SK-N-SH (cell line): Measurements from ENCODE around the gene MRNIP. TPM values are rescaled to one million over a fixed set of nuclear protein-coding genes. Genes with fewer than 3 reads are reported as not detected.

Source experiments
- CTCF ChIA-PET: fragments of 300-600, 350-600 bp; formaldehyde crosslinking; extraction: SDS; loops from one replicate; lab custom pipeline; 2021; lab: Yijun Ruan, JAX
- POLR2A ChIA-PET: fragments of 350-600 bp; sonication (Branson Sonifier 250); formaldehyde crosslinking; extraction: SDS; loops from one replicate; lab custom pipeline; 2020; ENCODE audit warnings: antibody characterized with exemption, inconsistent platforms; lab: Yijun Ruan, JAX
- DNase-seq: peaks from one replicate; pipeline ENCODE4 v3.0.0; 2012
- H2AFZ ChIP-seq: fragments of 200-600 bp; sonication (generic); 2 replicates; pipeline ENCODE4 v1.8.1; 2016; ENCODE audit warnings: antibody characterized with exemption, mild to moderate bottlenecking, low read depth
- H3F3A ChIP-seq: fragments of 200-600 bp; sonication (generic); replicated peaks from 2 replicates; pipeline ENCODE3; 2016; ENCODE audit warnings: antibody characterized with exemption, mild to moderate bottlenecking; ENCODE audit not compliant: insufficient read depth
- H3K27ac ChIP-seq, 2 experiments: fragments of 200-500 bp in 1 of 2; fragments of 200-600 bp in 1 of 2; sonication (Bioruptor generic) in 1 of 2; sonication (generic), shearing (Covaris generic) in 1 of 2; 2 replicates each; pipeline versions ENCODE4 v1.5.1 to v1.6.1; 2014 to 2016; ENCODE audit warnings: low read depth in 2 of 2, inconsistent platforms in 1 of 2, low read length in 1 of 2, mild to moderate bottlenecking in 1 of 2, mixed read lengths in 1 of 2
- H3K27me3 ChIP-seq: fragments of 200-600 bp; sonication (generic), shearing (Covaris generic); 2 replicates; pipeline ENCODE4 v1.6.1; 2016; ENCODE audit warnings: mixed run types; ENCODE audit not compliant: insufficient read depth
- H3K36me3 ChIP-seq, 2 experiments: fragments of 200-500 bp in 1 of 2; fragments of 200-600 bp in 1 of 2; sonication (Bioruptor generic) in 1 of 2; sonication (generic) in 1 of 2; replicated peaks in 1 of 2; 2 replicates each; pipeline versions ENCODE3 to v1.5.1; 2014 to 2016; ENCODE audit warnings: low read length in 1 of 2, mild to moderate bottlenecking in 1 of 2; ENCODE audit not compliant: insufficient read depth in 2 of 2, control insufficient read depth in 1 of 2
- H3K4me1 ChIP-seq, 2 experiments: fragments of 200-500 bp in 1 of 2; fragments of 200-600 bp in 1 of 2; sonication (Bioruptor generic) in 1 of 2; sonication (generic), shearing (Covaris generic) in 1 of 2; 2 replicates each; pipeline versions ENCODE4 v1.5.1 to v1.6.1; 2014 to 2016; ENCODE audit warnings: low read depth in 1 of 2, low read length in 1 of 2, mixed run types in 1 of 2; ENCODE audit not compliant: insufficient read depth in 2 of 2, control insufficient read depth in 1 of 2
- H3K4me2 ChIP-seq: fragments of 200-600 bp; sonication (generic), shearing (Covaris generic); 2 replicates; pipeline ENCODE4 v1.6.1; 2017; ENCODE audit warnings: mixed run types
- H3K4me3 ChIP-seq, 2 experiments: fragments of 200-500 bp in 1 of 2; fragments of 200-600 bp in 1 of 2; sonication (Bioruptor generic) in 1 of 2; sonication (generic), shearing (Covaris generic) in 1 of 2; 2 replicates each; pipeline versions ENCODE4 v1.5.1 to v1.8.1; 2014 to 2016; ENCODE audit warnings: low read depth in 2 of 2, inconsistent platforms in 1 of 2, low read length in 1 of 2, mild to moderate bottlenecking in 1 of 2, mixed read lengths in 1 of 2, moderate library complexity in 1 of 2
- H3K79me2 ChIP-seq: fragments of 200-600 bp; sonication (generic); 2 replicates; pipeline ENCODE4 v1.8.1; 2017; ENCODE audit warnings: mild to moderate bottlenecking; ENCODE audit not compliant: insufficient read depth
- H3K9ac ChIP-seq: fragments of 200-600 bp; sonication (generic); 2 replicates; pipeline ENCODE4 v1.6.1; 2017; ENCODE audit warnings: mixed run types
- H3K9me2 ChIP-seq: fragments of 200-600 bp; sonication (generic); 2 replicates; pipeline ENCODE4 v1.6.1; 2017; ENCODE audit warnings: mixed run types
- H3K9me3 ChIP-seq: fragments of 200-600 bp; sonication (generic); 2 replicates; pipeline ENCODE4 v1.6.1; 2017; ENCODE audit warnings: mixed run types, mild to moderate bottlenecking, moderate library complexity
- H4K20me1 ChIP-seq: fragments of 200-600 bp; sonication (generic); 2 replicates; pipeline ENCODE4 v1.6.1; 2017; ENCODE audit warnings: mild to moderate bottlenecking, mixed run types; ENCODE audit not compliant: insufficient read depth
- EP300 ChIP-seq, 2 experiments: IDR thresholded peaks; 2 replicates each; pipeline versions ENCODE4 v1.4.0 to v1.6.1; 2012; ENCODE audit warnings: borderline replicate concordance in 1 of 2, low read depth in 1 of 2, low read length in 1 of 2
- EZH2phosphoT487 ChIP-seq: fragments of 200-600 bp; sonication (generic); IDR thresholded peaks from 2 replicates; pipeline ENCODE4 v1.6.1; 2017; ENCODE audit warnings: low read depth, mixed run types, mild to moderate bottlenecking, antibody characterized with exemption, moderate library complexity, borderline replicate concordance
- GATA2 ChIP-seq: sonication (generic); formaldehyde crosslinking; IDR thresholded peaks from 2 replicates; pipeline ENCODE4 v1.5.0; 2020; ENCODE audit warnings: mild to moderate bottlenecking, missing genetic modification reagents
- MXI1 ChIP-seq: IDR thresholded peaks from 2 replicates; pipeline ENCODE4 v1.6.1; 2012; ENCODE audit warnings: mild to moderate bottlenecking, low read depth, low read length, improper control_type of control experiment
- NRF1 ChIP-seq: IDR thresholded peaks from 2 replicates; pipeline ENCODE4 v1.6.1; 2012; ENCODE audit warnings: low read depth, mild to moderate bottlenecking, low read length
- PBX3 ChIP-seq: IDR thresholded peaks from 2 replicates; pipeline ENCODE4; 2012
- RAD21 ChIP-seq: IDR thresholded peaks from 2 replicates; pipeline ENCODE4 v1.6.1; 2012; ENCODE audit warnings: mild to moderate bottlenecking, low read length
- RCOR1 ChIP-seq: fragments of 150-350 bp; IDR thresholded peaks from 2 replicates; pipeline ENCODE4 v1.6.1; 2017; ENCODE audit warnings: antibody characterized with exemption, low read length
- USF1 ChIP-seq: IDR thresholded peaks from 2 replicates; pipeline ENCODE4 v1.4.0; 2012; ENCODE audit warnings: low read depth, borderline replicate concordance
- WGBS: methylation state at CpG from one replicate; pipeline ENCODE4 v1.1.6; 2017; ENCODE audit warnings: low lambda C conversion rate; 5-methylcytosine and 5-hydroxymethylcytosine counted together
- polyA plus RNA-seq, 3 experiments: library from polyadenylated mRNA; depleted of rRNA; stranded (reverse); fragments of >200 nt; gene quantifications; 2 replicates each; pipeline ENCODE4 v1.2.3, GENCODE V29; 2012
- TF ChIP-seq, protein P1 (sequence below): fragments of 150-350 bp; IDR thresholded peaks from 2 replicates; pipeline ENCODE4 v1.6.1; 2016; ENCODE audit warnings: mild to moderate bottlenecking, low read depth, low read length
- TF ChIP-seq, protein P2 (sequence below): IDR thresholded peaks from 2 replicates; pipeline ENCODE4 v1.4.0; 2012; ENCODE audit warnings: low read depth

MRNIP gene
- polyA plus RNA-seq, 1 of the 3 experiments (the other 2 are of a cell fraction): 32.8 TPM

DNA sequence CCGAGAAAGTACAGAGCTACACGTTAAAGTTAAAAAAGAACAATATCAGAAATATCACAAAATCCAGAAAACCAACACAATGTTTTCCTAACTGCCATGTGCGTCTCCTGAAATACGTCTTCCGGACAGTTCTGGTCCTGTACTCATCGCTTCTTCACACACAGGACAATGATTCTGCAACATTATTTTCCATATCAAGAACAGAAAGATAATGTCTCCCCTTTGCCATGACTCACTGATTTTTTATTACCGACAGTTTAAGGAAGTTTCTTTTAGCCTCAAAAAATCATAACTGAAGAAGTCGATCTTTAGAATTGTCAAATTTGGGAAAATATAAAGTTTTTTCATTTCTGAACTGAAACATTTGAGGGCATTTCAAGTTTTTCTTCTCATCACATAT, 46.5 kb upstream of the MRNIP start:
- H3K4me1 ChIP-seq: peaks cover 0 to 9% of the 10 kb centered on the region in 2 experiments; a peak in 2 of 4 replicates
- ChIA-PET POLR2A (no interaction called here), CTCF (interaction anchor here (1.8 kb wide), 1 partner anchor 16 kb away, joined by 4 read pairs; no protein-coding TSS in a partner anchor)
- no peak overlapping the region for H2AFZ ChIP-seq
- H4K20me1 ChIP-seq: peaks cover 16% of the 10 kb centered on the region; the same call in 1 of the 2 replicates
- H3K4me2 ChIP-seq: no peak overlapping the region
- no peak overlapping the region for H3K27ac ChIP-seq
- H3K4me3 ChIP-seq: no peak overlapping the region
- WGBS: 96% methylated on average over 8 of the region's 8 CpGs
- no peak for DNase-seq
- no peaks in the 10 kb centered on the region for H3F3A ChIP-seq
- peaks cover 53% of the 10 kb centered on the region for H3K79me2 ChIP-seq
- no peaks in the 10 kb centered on the region for H3K27me3 ChIP-seq
- TF ChIP-seq EZH2phosphoT487 (no peak), EP300 (IDR thresholded peaks at IDR 0.05; ENCODE audit: borderline replicate concordance in 1 of 2, low read depth in 1 of 2, low read length in 1 of 2) (no peak), MXI1 (no peak), RCOR1 (no peak), GATA2 (CRISPR knock-in tag) (no peak), RAD21 (no peak), NRF1 (no peak)
- TF ChIP-seq, protein P1, sequence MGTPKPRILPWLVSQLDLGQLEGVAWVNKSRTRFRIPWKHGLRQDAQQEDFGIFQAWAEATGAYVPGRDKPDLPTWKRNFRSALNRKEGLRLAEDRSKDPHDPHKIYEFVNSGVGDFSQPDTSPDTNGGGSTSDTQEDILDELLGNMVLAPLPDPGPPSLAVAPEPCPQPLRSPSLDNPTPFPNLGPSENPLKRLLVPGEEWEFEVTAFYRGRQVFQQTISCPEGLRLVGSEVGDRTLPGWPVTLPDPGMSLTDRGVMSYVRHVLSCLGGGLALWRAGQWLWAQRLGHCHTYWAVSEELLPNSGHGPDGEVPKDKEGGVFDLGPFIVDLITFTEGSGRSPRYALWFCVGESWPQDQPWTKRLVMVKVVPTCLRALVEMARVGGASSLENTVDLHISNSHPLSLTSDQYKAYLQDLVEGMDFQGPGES: no peak
- TF ChIP-seq, protein P2, sequence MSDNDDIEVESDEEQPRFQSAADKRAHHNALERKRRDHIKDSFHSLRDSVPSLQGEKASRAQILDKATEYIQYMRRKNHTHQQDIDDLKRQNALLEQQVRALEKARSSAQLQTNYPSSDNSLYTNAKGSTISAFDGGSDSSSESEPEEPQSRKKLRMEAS: no peak
- no peak overlapping the region for H3K9ac ChIP-seq
- no peaks in the 10 kb centered on the region for H3K9me3 ChIP-seq
- H3K9me2 ChIP-seq: no peaks in the 10 kb centered on the region
- peaks cover 26 to 30% of the 10 kb centered on the region in 2 experiments for H3K36me3 ChIP-seq

GRCh38 chr5:179904463-179905160, 46.0 kb upstream of the MRNIP start:
- no peak for DNase-seq
- Histone ChIP-seq H3K9me2 (no peaks in the 10 kb centered on the region), H3K9me3 (no peaks in the 10 kb centered on the region), H3K27ac (no peak overlapping the region), H4K20me1 (peaks cover 16% of the 10 kb centered on the region; the same call in 1 of the 2 replicates), H3K36me3 (peaks cover 26 to 31% of the 10 kb centered on the region in 2 experiments), H3K4me2 (no peak overlapping the region), H2AFZ (no peak overlapping the region), H3K4me1 (peaks cover 0 to 9% of the 10 kb centered on the region in 2 experiments; a peak in 2 of 4 replicates), H3F3A (no peaks in the 10 kb centered on the region), H3K9ac (no peak overlapping the region), H3K4me3 (no peak overlapping the region), H3K79me2 (peaks cover 53% of the 10 kb centered on the region), H3K27me3 (no peaks in the 10 kb centered on the region)
- ChIA-PET POLR2A (no interaction called here), CTCF (interaction anchor here (1.8 kb wide), 1 partner anchor 17 kb away, joined by 4 read pairs; no protein-coding TSS in a partner anchor)
- no peak for TF ChIP-seq USF1
- no peak for TF ChIP-seq PBX3
- TF ChIP-seq MXI1: no peak
- 96% methylated on average over 20 of the region's 25 CpGs for WGBS
